GM18499 (cell line): Measurements from ENCODE around the gene ODC1.
"Not testable (repeated sequence)": the region's sequence is repeated elsewhere in the genome, so short reads cannot be mapped to it uniquely, and the experiment has no call there.

Experiments used
- ATAC-seq: cut with Tn5 transposase; IDR thresholded peaks from one replicate; pipeline ENCODE4 v1.9.1; 2021; ENCODE audit warnings: moderate number of reproducible peaks; ENCODE audit not compliant: insufficient read depth, unreplicated experiment

ODC1 gene

GRCh38 chr2:10457846-10458598, 9.9 kb upstream of the ODC1 start:
- ATAC-seq, result no peak

DNA sequence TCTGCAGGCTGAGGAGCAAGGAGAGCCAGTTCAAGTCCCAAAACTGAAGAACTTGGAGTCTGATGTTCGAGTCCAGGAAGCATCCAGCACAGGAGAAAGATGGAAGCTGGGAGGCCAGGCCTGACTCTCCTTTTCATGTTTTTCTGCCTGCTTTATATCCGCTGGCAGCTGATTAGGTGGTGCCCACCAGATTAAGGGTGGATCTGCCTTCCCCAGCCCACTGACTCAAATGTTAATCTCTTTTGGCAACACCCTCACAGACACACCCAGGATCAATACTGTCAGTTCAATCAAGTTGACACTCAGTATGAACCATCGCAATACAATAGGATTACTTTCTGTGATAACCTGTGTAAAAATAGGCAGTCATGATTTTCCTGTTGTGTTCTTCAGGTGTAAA, 9.1 kb upstream of the ODC1 start:
- not testable (repeated sequence) for ATAC-seq

DNA sequence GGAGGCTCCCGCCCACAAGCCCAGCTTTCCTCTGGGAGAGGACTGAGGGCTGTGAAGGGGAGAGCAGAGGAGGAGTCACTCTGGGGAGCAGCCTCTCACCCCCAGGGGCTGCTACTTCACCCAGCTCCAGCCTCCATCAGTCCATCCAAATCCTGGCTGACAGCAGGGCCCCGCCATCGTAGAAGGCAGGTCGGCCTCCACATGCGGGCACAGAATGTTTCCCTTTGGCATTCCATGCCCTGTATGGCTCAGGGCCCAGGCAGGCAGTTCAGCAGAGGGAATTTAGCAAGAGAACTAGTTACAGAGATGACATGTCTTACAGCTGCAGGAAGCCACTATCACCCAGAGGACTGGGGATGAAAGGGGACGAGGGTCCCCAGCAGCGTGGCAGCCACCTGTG, 6.4 kb upstream of the ODC1 start:
- no peak for ATAC-seq

DNA sequence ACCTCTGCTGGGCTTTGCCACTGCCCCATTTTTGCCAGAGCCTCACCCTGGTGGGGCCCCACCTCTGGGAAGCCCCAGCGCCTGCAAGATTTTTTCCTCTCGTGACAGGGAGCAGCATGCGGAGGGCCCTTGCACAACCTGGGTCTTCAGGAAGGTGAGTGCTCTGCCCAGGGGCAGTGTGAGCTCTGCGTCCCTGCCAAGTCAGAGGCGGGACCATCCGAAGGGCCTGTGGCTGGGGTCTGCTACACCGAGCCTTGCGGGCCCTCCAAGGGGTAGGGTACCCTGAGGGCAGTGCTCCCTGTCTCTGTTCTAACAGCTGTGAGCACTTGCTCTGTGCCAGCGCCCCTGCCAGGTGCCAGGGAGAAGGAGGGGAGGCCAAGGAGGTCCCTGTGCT, 5.8 kb upstream of the ODC1 start:
- ATAC-seq, result no peak

DNA sequence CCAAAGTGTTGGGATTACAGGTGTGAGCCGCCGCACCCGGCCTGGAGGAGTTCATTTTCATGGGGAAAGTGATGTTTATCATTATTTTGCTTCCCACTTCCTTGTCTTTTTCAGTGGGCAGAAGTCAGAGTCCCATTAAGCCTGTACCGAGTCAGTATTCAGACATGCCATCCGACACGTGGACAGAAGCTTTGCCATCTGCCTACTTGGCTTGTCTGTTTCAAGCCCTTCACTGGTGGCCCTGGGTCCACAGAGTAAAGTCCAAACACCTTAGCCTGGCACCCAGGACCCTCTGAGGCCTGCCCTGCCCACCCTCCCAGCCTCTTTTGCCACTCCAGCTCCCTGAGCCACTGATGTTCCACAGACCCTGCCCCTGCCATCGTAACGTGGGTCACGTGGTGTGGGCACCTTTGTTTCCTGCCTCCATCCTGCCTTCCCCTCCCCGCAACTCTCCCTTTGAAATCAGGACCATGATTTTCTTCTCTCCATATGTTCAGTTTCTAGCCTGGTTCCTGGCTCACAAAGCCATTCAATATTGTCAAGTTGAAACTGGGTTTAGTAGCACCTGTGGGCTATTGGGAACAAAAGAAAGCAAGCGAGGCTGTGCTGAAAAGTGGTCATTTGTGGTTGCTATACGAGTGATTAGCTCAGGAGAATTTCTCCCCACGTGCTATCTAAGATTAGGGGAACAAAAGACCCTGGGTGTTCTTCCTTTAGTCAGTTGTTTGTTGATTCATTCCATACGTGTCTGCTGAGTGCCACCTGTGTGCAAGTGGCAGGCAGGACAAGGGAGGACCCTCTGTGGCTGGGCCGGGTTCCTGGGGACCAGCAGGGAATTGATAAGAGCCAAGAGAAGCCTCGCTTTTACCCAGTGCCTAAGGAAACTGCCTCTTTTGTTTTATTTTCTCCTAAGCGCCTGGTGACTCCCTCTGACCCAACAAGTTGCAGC, 5.1 kb upstream of the ODC1 start:
- ATAC-seq, result no peak

- no peak for ATAC-seq
These were observed 4.2 kb upstream of the ODC1 start for GRCh38 chr2:10452312-10452711.

DNA sequence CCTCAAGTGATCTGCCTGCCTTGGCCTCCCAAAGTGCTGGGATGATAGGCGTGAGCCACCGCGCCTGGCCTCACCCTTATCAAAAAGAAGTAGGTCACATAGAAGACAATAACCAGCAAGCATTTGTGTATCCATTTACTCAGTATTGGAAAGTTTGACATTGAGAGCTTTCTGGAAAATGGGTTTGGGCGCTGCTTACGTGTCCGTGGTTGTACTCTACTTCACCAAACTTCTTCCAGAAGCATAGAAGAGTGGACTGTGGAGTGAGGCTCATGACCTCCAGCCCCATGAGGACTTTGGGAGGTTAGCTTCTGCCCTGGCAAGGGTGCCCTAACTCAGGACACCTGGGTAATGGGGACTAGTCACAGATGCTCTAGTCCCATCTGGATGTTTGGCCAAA, 3.7 kb upstream of the ODC1 start:
- no peak for ATAC-seq

GRCh38 chr2:10449838-10450691, 1.9 kb upstream of the ODC1 start:
- ATAC-seq, result no peak

GRCh38 chr2:10449486-10449831, 1.3 kb upstream of the ODC1 start:
- ATAC-seq, result no peak

DNA sequence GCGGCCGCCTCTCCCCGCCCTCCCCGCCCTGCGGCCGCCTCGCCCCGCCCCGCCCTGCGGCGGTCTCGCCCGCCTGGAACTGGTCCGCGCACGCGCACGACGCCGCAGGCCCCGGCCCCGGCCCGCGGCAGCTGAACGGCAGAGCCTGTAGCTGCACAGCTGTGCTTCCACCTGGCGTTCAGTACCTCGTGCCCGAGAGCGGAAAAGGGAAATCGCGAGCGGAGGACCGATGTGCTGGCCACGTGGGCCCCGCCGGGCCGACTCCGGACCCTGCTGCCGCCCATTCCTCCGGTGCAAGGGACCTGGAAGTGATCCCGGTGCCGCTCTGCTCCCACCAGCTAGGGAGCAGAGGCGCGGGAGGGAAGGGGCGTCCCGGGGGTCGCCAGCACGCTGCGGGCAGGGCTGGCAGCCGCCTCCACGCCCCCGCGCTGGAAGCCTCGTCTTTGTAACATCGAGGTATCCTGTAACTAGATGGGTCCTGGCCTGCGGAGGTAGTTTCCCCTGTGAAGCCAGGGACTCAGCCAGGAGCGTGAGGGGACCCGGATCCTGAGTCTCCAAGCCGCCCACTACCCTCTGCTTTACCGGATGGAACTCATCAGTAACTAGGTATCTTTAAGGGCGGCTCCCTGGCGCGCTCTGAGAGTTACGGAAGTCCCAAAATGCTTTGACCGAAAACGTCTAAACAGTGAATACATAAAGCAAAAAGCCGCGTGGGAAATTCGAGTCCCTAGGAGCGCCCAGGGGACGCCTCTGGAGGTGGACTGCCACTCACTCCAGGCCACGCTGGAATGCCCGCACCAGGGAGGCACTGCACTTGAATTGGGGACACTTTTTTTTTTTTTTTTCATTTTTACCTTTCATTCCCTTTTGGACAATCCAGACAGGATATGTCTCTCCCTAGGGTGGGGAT, 704 bp upstream of the ODC1 start:
- peak; percentile 51 for ATAC-seq

DNA sequence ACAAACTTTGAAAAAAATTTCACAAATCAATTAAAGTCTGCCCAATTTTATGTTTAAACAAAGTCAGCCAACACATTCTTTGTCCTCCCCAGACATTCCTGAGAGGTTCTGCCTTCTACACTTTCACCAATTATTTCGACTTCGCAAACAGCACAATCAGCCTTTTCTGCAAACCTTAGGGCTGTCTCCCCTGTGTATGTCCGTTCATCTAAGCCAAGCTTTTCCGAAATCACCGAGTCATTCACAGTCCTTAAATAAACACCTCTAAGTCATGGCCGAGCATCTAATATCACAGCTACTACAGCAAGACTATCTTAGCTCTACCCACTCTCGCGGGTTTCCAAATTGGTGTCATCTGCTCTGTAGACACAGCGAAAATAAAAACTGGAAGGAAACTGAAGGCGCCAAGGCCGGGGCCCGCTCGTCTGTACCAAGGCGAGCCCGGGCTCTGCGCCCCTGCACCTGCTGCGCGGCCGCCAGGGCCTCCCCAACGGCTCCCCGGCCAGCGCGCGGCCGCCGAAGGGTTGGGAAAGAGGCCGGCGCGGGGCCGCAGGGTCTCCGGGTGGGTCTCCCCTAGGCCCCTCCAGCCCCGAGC, 730 bp downstream of the ODC1 start:
- peak; percentile 15 for ATAC-seq

DNA sequence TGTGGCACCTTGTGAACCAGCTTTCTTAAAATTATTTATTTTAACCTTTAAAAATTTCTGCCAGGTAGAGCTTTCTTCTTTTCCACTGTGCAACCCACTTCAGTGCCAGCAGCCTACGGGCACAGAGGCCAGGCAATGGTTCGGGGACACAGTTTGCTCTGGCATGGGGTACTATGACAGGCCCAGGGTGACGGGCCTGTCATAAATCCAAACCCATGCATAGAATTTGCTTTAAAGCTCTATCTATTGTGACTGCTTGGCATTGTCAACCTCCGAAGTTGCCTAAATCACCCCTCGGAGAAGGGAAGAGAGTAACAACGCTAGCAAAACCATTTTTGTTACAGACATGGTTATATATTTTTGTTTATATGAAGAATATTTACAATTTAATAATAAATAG, 1.5 kb downstream of the ODC1 start:
- no peak for ATAC-seq

DNA sequence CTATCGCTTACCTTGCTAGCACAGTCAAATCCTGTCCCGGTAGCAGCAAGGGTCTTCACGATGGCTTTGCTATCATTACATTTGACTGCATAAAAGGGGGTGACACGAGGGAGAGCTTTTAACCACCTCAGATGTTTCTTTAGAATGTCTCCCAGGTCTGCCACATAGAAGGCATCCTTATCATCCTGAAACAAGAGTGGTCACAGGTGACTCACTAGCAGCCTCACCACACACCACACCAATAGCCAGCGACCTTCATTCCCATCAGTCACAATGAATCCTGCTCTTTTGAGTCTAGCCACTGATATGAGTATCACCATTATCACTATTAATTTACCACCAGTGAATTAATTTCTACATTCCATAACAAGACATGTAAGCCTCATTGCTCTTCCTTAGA, 3.7 kb downstream of the ODC1 start:
- no peak for ATAC-seq

DNA sequence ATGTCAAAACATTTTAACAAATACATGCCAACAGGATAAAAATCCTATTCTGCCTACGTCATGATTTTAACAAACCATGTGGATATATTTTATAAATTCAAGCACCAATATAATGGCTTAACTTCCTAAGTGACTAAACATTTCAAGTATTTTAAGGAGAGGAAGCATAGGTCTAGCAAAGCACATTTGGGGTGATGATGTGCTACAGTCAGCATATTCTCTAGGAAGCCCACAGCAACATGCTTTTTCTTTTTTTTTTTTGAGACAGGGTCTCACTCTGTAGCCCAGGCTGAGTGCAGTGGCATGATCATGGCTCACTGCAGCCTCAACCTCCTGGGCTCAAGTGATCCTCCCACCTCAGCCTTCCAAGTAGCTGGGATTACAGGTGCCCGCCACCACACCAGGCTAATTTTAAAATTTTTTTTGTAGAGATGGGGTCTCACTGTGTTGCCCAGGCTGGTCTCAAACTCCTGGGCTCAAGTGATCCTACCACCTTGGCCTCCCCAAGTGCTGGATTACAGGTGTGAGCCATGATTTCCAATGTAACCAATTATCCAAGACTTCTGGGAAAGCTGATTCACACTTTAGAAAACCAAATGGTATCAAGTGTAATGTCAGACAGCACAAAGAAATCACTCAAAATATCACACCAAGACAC, 5.5 kb downstream of the ODC1 start:
- not testable (repeated sequence) for ATAC-seq

- ATAC-seq, result no peak
These were observed 6.2 kb downstream of the ODC1 start for GRCh38 chr2:10441948-10442347.

DNA sequence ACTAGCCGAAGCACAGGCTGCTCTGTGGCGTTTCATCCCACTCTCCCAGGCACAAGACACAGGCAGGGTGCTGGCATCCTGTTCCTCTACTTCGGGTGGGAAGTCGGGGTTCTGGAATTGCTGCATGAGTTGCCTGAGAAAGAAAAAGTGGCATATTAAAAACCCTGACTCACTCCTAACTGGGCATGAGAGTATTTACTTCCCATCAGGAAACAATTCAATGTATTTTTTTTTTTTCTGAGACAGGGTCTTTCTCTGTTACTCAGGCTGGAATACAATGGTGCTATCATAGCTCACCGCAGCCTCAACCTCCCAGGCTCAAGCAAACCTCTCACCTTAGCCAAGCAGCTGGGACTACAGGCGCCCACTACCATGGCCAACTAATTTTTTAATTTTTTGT, 7.4 kb downstream of the ODC1 start:
- ATAC-seq, result no peak

- no peak for ATAC-seq
These were observed 8.2 kb downstream of the ODC1 start for GRCh38 chr2:10439971-10440370.

GRCh38 chr2:10439185-10439879, 8.8 kb downstream of the ODC1 start:
- ATAC-seq, result no peak
